ENCODE results near the gene BEGAIN. TPM values are rescaled to one million over a fixed set of nuclear protein-coding genes. Genes with fewer than 3 reads are reported as not detected.

BEGAIN gene
- total and polyA plus RNA-seq, 9 of the 15 experiments (the other 6 are each of a cell fraction or from before 2014, with no cell fraction given): 0.07 to 0.68 (median 0.55) TPM; not detected in 3

GRCh38 chr14:100569734-100570286 is 17.4 kb downstream of the BEGAIN start:
- FAIRE-seq (no peak), ATAC-seq (no peak), DNase-seq (ENCODE audit: extremely low read depth in 1 of 4, low spot score in 3 of 4) (no peak)
- Histone ChIP-seq H3K9me1 (ENCODE audit: control insufficient read depth, insufficient read depth, low read length) (no peaks in the 10 kb centered on the region), H3K36me3 (ENCODE audit: control insufficient read depth, insufficient read depth, low read length) (no peaks in the 10 kb centered on the region), H4K20me1 (replicated peaks; ENCODE audit: control insufficient read depth, insufficient read depth, low read length) (peaks cover 5% of the 10 kb centered on the region), H3K4me1 (replicated peaks in 1 of 2; ENCODE audit: control insufficient read depth in 2 of 2, insufficient read depth in 2 of 2, low read length in 2 of 2) (peaks cover 0 to 39% of the 10 kb centered on the region in 2 experiments; a peak in 2 of 5 replicates), H3K9ac (ENCODE audit: insufficient read depth in 1 of 2, low read depth in 2 of 2, low read length in 2 of 2) (no peak overlapping the region), H3K27me3 (ENCODE audit: control insufficient read depth in 2 of 2, insufficient read depth in 2 of 2, low read length in 2 of 2) (peaks cover 2 to 36% of the 10 kb centered on the region in 2 experiments; a peak in 3 of 5 replicates), H3K27ac (ENCODE audit: extremely low read depth, low read depth, low read length) (no peak overlapping the region), H3K79me2 (ENCODE audit: control insufficient read depth, insufficient read depth, low read length) (no peaks in the 10 kb centered on the region), H3K4me3 (no peak overlapping the region), H2AFZ (ENCODE audit: low read depth, low read length) (no peak overlapping the region), H3K9me3 (replicated peaks; ENCODE audit: control insufficient read depth, insufficient read depth, low read depth, low read length) (no peaks in the 10 kb centered on the region), H3K4me2 (ENCODE audit: insufficient read depth, low read length) (no peak overlapping the region)
- no TSS peak for BruUV-seq (replicated peaks)
- 11% methylated on average over 10 of the region's 14 CpGs for WGBS (ENCODE audit: insufficient coverage, low coverage, missing lambda C conversion rate)
- in situ Hi-C loops (cut with MboI) (no loop called here), intact Hi-C loops (cut with micrococcal nuclease) (no loop called here)
- CTCF ChIA-PET (ENCODE audit: low intra/inter-chr PET ratio): no interaction called here
- TF ChIP-seq EHMT2 (IDR thresholded peaks at IDR 0.05) (no peak), MLLT1 (IDR thresholded peaks at IDR 0.05) (no peak), HMG20A (CRISPR knock-in tag; conservative IDR thresholded peaks at IDR 0.05) (no peak), TSC22D4 (tag; IDR thresholded peaks at IDR 0.05) (no peak), CREM (IDR thresholded peaks at IDR 0.05; ENCODE audit: low read depth) (no peak)
- POLR2A ChIA-PET: interaction anchor here (0.7 to 1.2 kb wide), 2 partner anchors 8 to 15 kb away, joined by 3 to 5 read pairs; no protein-coding TSS in a partner anchor

All from K562 (cell line).